CD4-positive, alpha-beta T cell (primary cell): ENCODE results near the gene ARHGEF37. TPM values are rescaled to one million over a fixed set of nuclear protein-coding genes. Genes with fewer than 3 reads are reported as not detected.

ENCODE experiments used
- ATAC-seq: fragments of 200-7000 bp; cut with Tn5 transposase; one replicate; pipeline ENCODE4 v1.10.0; 2022; ENCODE audit warnings: mild to moderate bottlenecking; ENCODE audit not compliant: poor library complexity
- CTCF ChIA-PET: fragments of 350-600 bp; sonication (Branson Sonifier 250); formaldehyde crosslinking; loops from one replicate; lab custom pipeline; 2021; ENCODE audit warnings: antibody characterized with exemption, inconsistent platforms; lab: Charles Lee
- POLR2A ChIA-PET: fragments of 350-600 bp; sonication (Branson Sonifier 250); formaldehyde crosslinking; loops from one replicate; lab custom pipeline; 2021; ENCODE audit warnings: antibody characterized with exemption, inconsistent platforms; lab: Charles Lee
- DNase-seq, 14 experiments: peaks; one replicate each; pipeline ENCODE4 v3.0.0-alpha.2; 2013 to 2020; ENCODE audit warnings: mixed read lengths in 2 of 14
- H3K27ac ChIP-seq, 2 donors: one replicate each; pipeline versions ENCODE4 v1.5.1 to v1.7.0; 2013; ENCODE audit warnings: low read length in 2 of 2, low read depth in 1 of 2, mild to moderate bottlenecking in 1 of 2
- H3K27me3 ChIP-seq, 2 experiments: 1 replicate in 1 of 2; 2 replicates in 1 of 2; pipeline versions ENCODE4 v1.6.1 to v1.7.0; 2013; ENCODE audit warnings: low read length in 2 of 2, control low read depth in 1 of 2, mild to moderate bottlenecking in 1 of 2, moderate library complexity in 1 of 2; ENCODE audit not compliant: insufficient read depth in 2 of 2, control insufficient read depth in 1 of 2
- H3K36me3 ChIP-seq: one replicate; pipeline ENCODE4 v1.6.1; 2013; ENCODE audit warnings: low read length, control low read depth; ENCODE audit not compliant: insufficient read depth
- H3K4me1 ChIP-seq: one replicate; pipeline ENCODE4 v1.6.1; 2013; ENCODE audit warnings: low read length, control low read depth; ENCODE audit not compliant: insufficient read depth
- H3K4me3 ChIP-seq: one replicate; pipeline ENCODE4 v1.5.1; 2013; ENCODE audit warnings: mild to moderate bottlenecking, low read length, moderate library complexity
- H3K9me3 ChIP-seq, 2 experiments: 1 replicate in 1 of 2; 2 replicates in 1 of 2; pipeline versions ENCODE4 v1.6.1 to v1.7.0; 2013; ENCODE audit warnings: low read length in 2 of 2, mild to moderate bottlenecking in 2 of 2, control low read depth in 1 of 2, moderate library complexity in 1 of 2; ENCODE audit not compliant: control insufficient read depth in 1 of 2, insufficient read depth in 1 of 2
- H3K27ac Mint-ChIP-seq: one replicate; pipeline ENCODE4 v1.8.0; 2020; ENCODE audit warnings: mixed read lengths
- H3K27me3 Mint-ChIP-seq: one replicate; pipeline ENCODE4 v1.8.0; 2021; ENCODE audit warnings: mixed read lengths
- H3K36me3 Mint-ChIP-seq: one replicate; pipeline ENCODE4 v1.8.0; 2021; ENCODE audit warnings: low read depth, mixed read lengths
- H3K4me1 Mint-ChIP-seq: one replicate; pipeline ENCODE4 v1.8.0; 2021; ENCODE audit warnings: low read depth, mixed read lengths
- H3K4me3 Mint-ChIP-seq: one replicate; pipeline ENCODE4 v1.8.0; 2020; ENCODE audit warnings: mild to moderate bottlenecking, mixed read lengths
- H3K9me3 Mint-ChIP-seq: one replicate; pipeline ENCODE4 v1.8.0; 2020; ENCODE audit warnings: mixed read lengths
- intact Hi-C, 2 experiments: fragments of 100-400 bp; cut with DNase I in 1 of 2; cut with micrococcal nuclease in 1 of 2; formaldehyde crosslinking; loops; one replicate each; pipeline versions ENCODE4 v1.15.1 to v1.9.0; 2023 to 2025; cut with DNase I, micrococcal nuclease
- total RNA-seq, 174 experiments: library from RNA in 2 of 174; stranded (reverse) in 2 of 174; gene quantifications; one replicate each; pipeline ENCODE4 v1.2.3 and lab custom pipeline; 2021 to 2026
- TF ChIP-seq, protein P1 (sequence below): fragments of 200-600 bp; IDR thresholded peaks from one replicate; pipeline ENCODE4 v1.8.0; 2022; ENCODE audit warnings: antibody characterized with exemption, mild to moderate bottlenecking

The ARHGEF37 gene
- total RNA-seq, 2 experiments from 2014 or later = 0.41 TPM; not detected in 1

- no peak overlapping the region for H3K27ac ChIP-seq
- Mint-ChIP-seq H3K9me3 (no peaks in the 10 kb centered on the region), H3K27ac (no peak overlapping the region), H3K4me3 (no peak overlapping the region), H3K4me1 (peaks cover 15% of the 10 kb centered on the region), H3K36me3 (no peaks in the 10 kb centered on the region), H3K27me3 (no peaks in the 10 kb centered on the region)
- no peaks in the 10 kb centered on the region for H3K27me3 ChIP-seq
- no peaks in the 10 kb centered on the region for H3K36me3 ChIP-seq
- no peaks in the 10 kb centered on the region for H3K9me3 ChIP-seq
- TF ChIP-seq, protein P1, sequence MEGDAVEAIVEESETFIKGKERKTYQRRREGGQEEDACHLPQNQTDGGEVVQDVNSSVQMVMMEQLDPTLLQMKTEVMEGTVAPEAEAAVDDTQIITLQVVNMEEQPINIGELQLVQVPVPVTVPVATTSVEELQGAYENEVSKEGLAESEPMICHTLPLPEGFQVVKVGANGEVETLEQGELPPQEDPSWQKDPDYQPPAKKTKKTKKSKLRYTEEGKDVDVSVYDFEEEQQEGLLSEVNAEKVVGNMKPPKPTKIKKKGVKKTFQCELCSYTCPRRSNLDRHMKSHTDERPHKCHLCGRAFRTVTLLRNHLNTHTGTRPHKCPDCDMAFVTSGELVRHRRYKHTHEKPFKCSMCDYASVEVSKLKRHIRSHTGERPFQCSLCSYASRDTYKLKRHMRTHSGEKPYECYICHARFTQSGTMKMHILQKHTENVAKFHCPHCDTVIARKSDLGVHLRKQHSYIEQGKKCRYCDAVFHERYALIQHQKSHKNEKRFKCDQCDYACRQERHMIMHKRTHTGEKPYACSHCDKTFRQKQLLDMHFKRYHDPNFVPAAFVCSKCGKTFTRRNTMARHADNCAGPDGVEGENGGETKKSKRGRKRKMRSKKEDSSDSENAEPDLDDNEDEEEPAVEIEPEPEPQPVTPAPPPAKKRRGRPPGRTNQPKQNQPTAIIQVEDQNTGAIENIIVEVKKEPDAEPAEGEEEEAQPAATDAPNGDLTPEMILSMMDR = no peak
- POLR2A ChIA-PET = no interaction called here
- intact Hi-C loops = loop anchor here (10.0 kb wide), 2 partner anchors 422 to 832 kb away; partner anchors contain the start of gene ABLIM3 (in 2 of the 2)
- CTCF ChIA-PET = no interaction called here
- no peak for DNase-seq
- peaks cover 8% of the 10 kb centered on the region for H3K4me1 ChIP-seq
- H3K4me3 ChIP-seq = no peak overlapping the region
- no peak for ATAC-seq
Observed at GRCh38 chr5:149567226-149567625, 14.1 kb upstream of the ARHGEF37 start.

GRCh38 chr5:149572170-149572569 lies 9.1 kb upstream of the ARHGEF37 start:
- Mint-ChIP-seq H3K4me3 (no peak overlapping the region), H3K36me3 (no peaks in the 10 kb centered on the region), H3K9me3 (no peaks in the 10 kb centered on the region), H3K27me3 (no peaks in the 10 kb centered on the region), H3K4me1 (peaks cover 10% of the 10 kb centered on the region), H3K27ac (no peak overlapping the region)
- intact Hi-C loops = no loop called here
- POLR2A ChIA-PET = no interaction called here
- Histone ChIP-seq H3K36me3 (no peaks in the 10 kb centered on the region), H3K9me3 (no peaks in the 10 kb centered on the region), H3K4me1 (peaks cover 11% of the 10 kb centered on the region), H3K4me3 (no peak overlapping the region), H3K27me3 (no peaks in the 10 kb centered on the region), H3K27ac (no peak overlapping the region)
- TF ChIP-seq, protein P1 = no peak
- DNase-seq = no peak
- no peak for ATAC-seq
- CTCF ChIA-PET = interaction anchor here (1.3 kb wide), 1 partner anchor 11 kb away, joined by 4 read pairs; no protein-coding TSS in a partner anchor

GRCh38 chr5:149572576-149573231 lies 8.6 kb upstream of the ARHGEF37 start:
- no peak overlapping the region for H3K4me3 ChIP-seq
- H3K27me3 Mint-ChIP-seq = no peaks in the 10 kb centered on the region
- DNase-seq (no peak), ATAC-seq (no peak)
- no peak overlapping the region for H3K27ac Mint-ChIP-seq
- TF ChIP-seq, protein P1 = no peak
- no peaks in the 10 kb centered on the region for H3K36me3 Mint-ChIP-seq
- H3K36me3 ChIP-seq = no peaks in the 10 kb centered on the region
- intact Hi-C loops = no loop called here
- H3K4me1 ChIP-seq = peaks cover 11% of the 10 kb centered on the region
- no peaks in the 10 kb centered on the region for H3K9me3 Mint-ChIP-seq
- H3K4me1 Mint-ChIP-seq = peaks cover 10% of the 10 kb centered on the region
- ChIA-PET CTCF (no interaction called here), POLR2A (no interaction called here)
- no peaks in the 10 kb centered on the region for H3K27me3 ChIP-seq
- H3K27ac ChIP-seq = no peak overlapping the region
- H3K9me3 ChIP-seq = no peaks in the 10 kb centered on the region
- H3K4me3 Mint-ChIP-seq = no peak overlapping the region
